Mesenteric fat pad (tissue), 1 donor: ENCODE measurements around the gene CLEC16A. TPM values are rescaled to one million over a fixed set of nuclear protein-coding genes. Genes with fewer than 3 reads are reported as not detected.

Experiments
- DNase-seq: peaks from one replicate; pipeline ENCODE4 v3.0.0-alpha.2; 2020; ENCODE audit warnings: low spot score
- total RNA-seq: library from RNA; stranded (reverse); fragmentation: NEBNext Ultra II Directional; extraction: Animal tissue kit (Norgen Biotek cat#: 25700); gene quantifications from one replicate; pipeline ENCODE4 v1.2.1, GENCODE V29; 2021
- donor health status: DM: yes; HTN: yes; CAD: no.

Gene CLEC16A
- total RNA-seq, 1 donor from 2014 or later = 27.5 TPM

DNA sequence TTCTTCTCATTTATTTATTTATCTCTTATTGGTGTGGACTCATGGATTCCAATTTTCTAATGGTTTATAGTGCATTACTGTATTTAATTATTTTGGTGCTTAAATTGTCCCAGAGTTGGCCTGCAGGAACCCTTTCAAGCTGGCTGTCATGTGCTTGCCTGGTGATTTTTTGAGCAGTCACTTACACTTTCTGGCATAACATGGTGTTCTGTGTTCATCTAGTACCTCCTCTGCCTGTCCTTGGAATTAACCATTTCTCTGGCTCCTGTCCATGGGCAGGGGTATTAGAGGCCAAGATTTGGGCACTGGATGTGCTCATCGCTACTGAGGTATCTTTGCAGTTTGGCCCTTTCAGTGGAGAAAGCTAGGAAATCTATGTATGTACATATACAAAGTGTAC is 67.0 kb downstream of the CLEC16A start:
- DNase-seq = no peak

DNA sequence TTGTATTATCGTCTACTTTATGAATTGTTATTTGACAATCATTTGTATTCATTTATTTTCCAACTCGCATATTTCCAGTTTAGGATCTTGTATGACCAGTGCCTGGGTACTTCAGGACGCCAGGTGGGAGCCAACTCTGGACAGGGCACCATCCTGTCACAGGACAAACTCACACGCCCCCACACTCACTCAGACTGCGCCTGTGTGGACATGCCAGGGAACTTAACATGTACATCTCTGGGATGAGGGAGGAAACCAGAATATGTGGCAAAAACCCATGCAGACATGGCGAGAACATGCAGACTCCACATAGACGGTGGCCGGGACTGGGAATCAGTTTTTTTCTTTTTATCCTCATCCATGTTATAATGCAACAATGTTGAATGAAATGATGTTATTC is 68.5 kb downstream of the CLEC16A start:
- DNase-seq = peak; percentile 39

DNA sequence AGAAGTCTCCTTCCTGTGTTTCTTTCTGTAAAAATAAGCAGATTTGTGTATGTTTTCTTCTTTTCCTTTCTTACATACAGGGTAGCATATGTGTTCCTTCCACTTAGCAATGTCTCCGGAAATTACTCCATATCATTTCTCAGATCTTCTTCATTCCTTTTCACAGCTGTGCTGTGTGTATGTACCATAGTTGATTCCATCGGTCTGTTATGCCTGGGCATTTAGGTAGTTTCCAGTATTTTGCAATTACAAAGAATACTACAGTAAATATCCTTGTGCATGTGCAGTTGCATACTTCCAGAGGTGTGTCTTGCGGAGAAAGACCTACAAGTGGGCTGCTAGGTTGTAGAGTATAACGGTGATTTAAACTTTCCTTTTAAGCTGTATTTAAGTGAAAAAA is 69.8 kb downstream of the CLEC16A start:
- DNase-seq = no peak

DNA sequence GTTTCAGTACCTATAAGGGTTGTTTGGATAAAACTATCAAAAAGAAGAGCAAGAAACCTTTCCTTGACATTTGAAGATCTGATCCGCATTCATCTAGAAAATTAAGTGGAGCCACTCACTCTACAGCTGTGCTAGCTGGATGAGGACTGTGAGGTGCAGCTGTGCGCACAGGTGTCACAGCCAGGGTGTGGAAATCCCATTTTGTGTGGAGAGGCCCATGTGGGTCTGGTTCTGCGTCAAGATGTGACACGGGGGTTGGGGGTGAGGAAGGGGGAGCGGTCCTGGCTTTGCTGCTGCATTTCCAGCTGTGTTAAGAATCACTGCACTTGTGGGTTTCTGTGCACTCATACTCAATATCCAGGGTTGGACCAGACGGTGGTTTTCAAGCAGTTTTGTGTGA is 70.7 kb downstream of the CLEC16A start:
- peak; percentile 20 for DNase-seq

- DNase-seq = peak; percentile 47
These were observed 71.2 kb downstream of the CLEC16A start for GRCh38 chr16:11015607-11016006.

- DNase-seq = no peak
These were observed 72.2 kb downstream of the CLEC16A start for GRCh38 chr16:11016524-11016988.

- DNase-seq = no peak
These were observed 72.6 kb downstream of the CLEC16A start for GRCh38 chr16:11016993-11017392.

GRCh38 chr16:11017499-11017898 is 73.1 kb downstream of the CLEC16A start:
- DNase-seq = no peak

GRCh38 chr16:11020388-11020787 is 76.0 kb downstream of the CLEC16A start:
- no peak for DNase-seq

- no peak for DNase-seq
These were observed 76.6 kb downstream of the CLEC16A start for GRCh38 chr16:11020792-11021551.

GRCh38 chr16:11022002-11022401 is 77.6 kb downstream of the CLEC16A start:
- no peak for DNase-seq

DNA sequence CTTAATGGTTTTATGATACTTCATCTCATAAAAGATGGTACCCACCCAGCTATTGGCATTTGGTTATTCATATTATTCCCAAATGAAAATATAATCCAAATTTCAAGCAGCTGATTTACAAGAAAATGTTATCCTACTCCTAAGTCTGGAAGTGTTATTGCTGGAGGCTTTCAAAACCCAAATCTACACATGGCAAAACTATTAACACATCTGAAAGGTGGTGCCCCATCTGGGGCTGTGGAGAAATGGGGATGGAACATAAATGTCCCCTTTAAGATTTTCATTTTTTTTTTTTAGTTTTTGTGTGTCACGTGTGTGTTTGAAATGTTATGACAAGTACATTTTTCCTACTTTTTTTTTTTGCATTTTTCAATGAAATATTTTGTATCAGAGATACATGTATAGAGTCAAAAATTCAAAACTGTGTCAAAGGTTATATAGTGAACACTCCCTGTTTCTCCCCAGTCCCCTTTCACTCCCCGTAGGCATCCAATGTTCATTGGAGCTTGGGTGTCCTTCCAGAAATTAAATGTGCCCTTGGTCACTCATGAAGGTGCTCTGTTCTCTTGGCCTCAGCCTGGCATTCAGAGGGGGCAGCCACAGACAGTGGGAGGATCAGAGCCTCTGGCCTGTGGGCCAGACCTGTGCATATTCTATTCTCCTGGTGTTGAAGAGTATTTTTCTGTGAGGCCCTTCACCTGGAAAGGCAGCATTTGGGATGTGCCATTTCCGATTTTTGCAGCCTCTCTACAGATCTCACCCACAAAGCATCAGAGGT is 79.1 kb downstream of the CLEC16A start:
- DNase-seq = no peak

GRCh38 chr16:11024333-11025053 is 80.1 kb downstream of the CLEC16A start:
- DNase-seq = no peak

GRCh38 chr16:11025120-11025531 is 80.8 kb downstream of the CLEC16A start:
- DNase-seq = no peak

DNA sequence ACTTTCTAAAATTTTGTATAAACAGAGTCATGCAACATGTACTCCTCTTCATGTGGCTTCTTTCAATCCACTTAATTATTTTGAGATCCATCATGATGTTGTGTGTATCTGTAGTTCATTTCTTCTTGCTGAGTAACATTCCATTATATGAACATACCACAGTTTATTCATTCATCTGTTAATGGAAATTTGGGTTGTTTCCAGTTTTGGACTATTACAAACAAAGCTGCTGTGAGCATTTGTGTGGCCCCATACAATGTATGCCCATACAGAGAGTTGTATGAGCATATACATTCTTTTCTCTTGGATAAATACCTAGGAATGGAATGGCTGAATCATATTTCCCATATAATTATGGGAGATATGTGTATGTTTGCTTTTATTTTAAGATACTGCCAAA is 85.6 kb downstream of the CLEC16A start:
- no peak for DNase-seq

- no peak for DNase-seq
These were observed 86.7 kb downstream of the CLEC16A start for GRCh38 chr16:11030990-11031510.

GRCh38 chr16:11032000-11032921 is 87.9 kb downstream of the CLEC16A start:
- no peak for DNase-seq

DNA sequence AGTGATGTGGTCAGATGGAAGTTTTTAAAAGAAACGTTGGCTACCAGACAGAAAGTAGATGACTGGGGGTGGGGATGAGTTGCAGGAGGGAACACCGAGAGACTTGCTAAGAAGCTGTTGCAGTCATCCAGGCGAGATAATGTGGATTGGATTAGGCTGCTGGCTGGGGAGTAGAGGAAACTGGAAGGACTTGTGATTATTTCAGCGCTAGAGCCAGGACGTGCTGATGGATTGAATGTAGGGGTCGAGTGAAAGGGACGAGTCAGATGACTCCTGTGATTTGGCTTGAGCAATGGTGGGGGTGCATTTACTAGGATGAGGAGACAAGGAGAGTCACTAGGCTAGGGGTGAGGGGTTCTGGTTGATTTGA is 88.5 kb downstream of the CLEC16A start:
- DNase-seq = no peak

DNA sequence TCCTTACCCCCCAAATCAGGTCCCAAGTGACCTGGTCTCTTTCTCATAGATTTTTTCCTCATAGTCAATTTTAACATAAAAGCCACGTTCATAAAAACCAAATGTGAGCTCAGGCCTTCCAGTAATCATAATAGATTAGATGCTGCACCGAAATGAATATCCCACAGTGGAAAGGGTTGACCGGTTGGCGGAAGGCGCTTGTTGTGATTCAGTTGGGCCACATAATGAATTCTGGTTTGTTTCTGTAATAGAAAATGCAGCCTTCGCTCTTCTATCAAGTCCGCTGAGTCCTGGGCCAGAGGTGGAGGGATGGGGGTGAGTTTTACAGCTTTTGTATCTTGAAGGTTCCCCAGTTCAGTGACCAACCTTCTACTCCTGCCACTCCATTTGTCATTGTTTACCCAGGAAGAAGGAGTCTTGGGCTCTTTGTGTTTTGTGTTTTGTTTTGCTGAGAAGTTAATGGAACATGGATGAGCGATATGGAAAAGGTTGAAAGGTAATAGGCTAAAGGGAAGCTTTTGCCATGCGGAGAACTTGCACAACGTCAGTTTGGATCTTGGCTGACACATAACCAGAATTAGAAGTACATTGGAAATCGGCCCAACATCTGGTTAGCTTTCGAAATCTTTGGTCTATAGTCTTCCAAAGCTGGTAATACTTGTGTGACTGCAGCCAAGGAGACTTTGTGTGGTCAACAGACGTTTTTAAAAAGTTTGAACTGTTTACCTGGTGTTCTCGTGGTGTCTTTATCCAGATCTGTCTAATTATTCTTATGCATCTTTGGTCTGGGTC is 89.5 kb downstream of the CLEC16A start:
- DNase-seq = no peak

DNA sequence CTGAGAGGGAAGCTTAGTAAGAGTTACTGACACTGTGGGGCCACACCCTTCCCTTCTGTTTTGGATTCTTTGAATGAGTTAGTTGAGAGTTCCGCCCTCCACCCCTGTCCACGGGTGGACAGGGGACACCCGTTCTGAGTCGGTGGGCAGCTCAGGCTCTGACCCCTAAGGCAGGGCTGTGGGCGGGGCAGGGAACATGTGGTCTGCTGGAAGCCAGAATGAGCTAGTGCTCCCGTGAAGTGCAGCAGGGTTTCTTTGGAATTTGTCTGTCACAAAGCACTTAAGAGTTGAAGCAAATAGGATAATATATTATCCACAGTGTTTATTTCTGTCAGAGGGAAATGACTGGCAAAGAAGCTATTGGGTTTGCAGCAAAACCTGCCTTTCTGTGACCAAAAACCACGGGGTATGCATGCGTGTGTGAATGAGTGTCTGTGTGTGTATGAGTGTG is 90.1 kb downstream of the CLEC16A start:
- DNase-seq = no peak
